Esophagus muscularis mucosa (tissue), 4 donors: ENCODE data around the gene P4HB. TPM values are rescaled to one million over a fixed set of nuclear protein-coding genes. Genes with fewer than 3 reads are reported as not detected.

Source experiments
- DNase-seq: peaks from one replicate; pipeline ENCODE4 v3.0.0-alpha.2; 2017; ENCODE audit errors: extremely low spot score
- H3K27ac ChIP-seq, 4 donors: fragments of 200-600 bp; sonication (generic); replicated peaks in 1 of 4; 1 replicate in 3 of 4; 2 replicates in 1 of 4; pipeline ENCODE4 v1.5.1; 2016 to 2019; ENCODE audit warnings: mild to moderate bottlenecking in 1 of 4
- H3K27me3 ChIP-seq, 4 donors: fragments of 200-600 bp; sonication (generic); one replicate each; pipeline versions ENCODE4 v1.5.1 to v1.6.0; 2016 to 2019
- H3K36me3 ChIP-seq, 4 donors: fragments of 200-600 bp; sonication (generic); one replicate each; pipeline ENCODE4 v1.5.1; 2016 to 2019
- H3K4me1 ChIP-seq, 4 donors: fragments of 200-600 bp; sonication (generic); one replicate each; pipeline ENCODE4 v1.5.1; 2016 to 2019
- H3K4me3 ChIP-seq, 4 donors: fragments of 200-600 bp; sonication (generic); 1 replicate in 2 of 4; 2 replicates in 2 of 4; pipeline ENCODE4 v1.5.1; 2016 to 2019; ENCODE audit warnings: mild to moderate bottlenecking in 4 of 4, moderate library complexity in 1 of 4
- H3K9me3 ChIP-seq, 4 donors: fragments of 200-600 bp; sonication (generic); 1 replicate in 3 of 4; 2 replicates in 1 of 4; pipeline ENCODE4 v1.5.1; 2016 to 2019
- CTCF ChIP-seq, 3 experiments: fragments of 200-600 bp in 2 of 3; fragments of 450-650 bp in 1 of 3; sonication (generic) in 2 of 3; IDR thresholded peaks; one replicate each; pipeline ENCODE4 v1.5.1; 2017 to 2019; ENCODE audit warnings: antibody characterized with exemption in 3 of 3, mild to moderate bottlenecking in 2 of 3, moderate library complexity in 1 of 3
- EP300 ChIP-seq: sonication (generic); formaldehyde crosslinking; IDR thresholded peaks from one replicate; pipeline ENCODE4 v1.6.1; 2017; ENCODE audit warnings: antibody characterized with exemption
- POLR2A ChIP-seq: fragments of 450-650 bp; IDR thresholded peaks from one replicate; pipeline ENCODE4 v1.6.1; 2017; ENCODE audit warnings: antibody characterized with exemption, moderate library complexity, mild to moderate bottlenecking, low read depth
- POLR2AphosphoS5 ChIP-seq, 2 donors: sonication (generic); formaldehyde crosslinking; IDR thresholded peaks; one replicate each; pipeline ENCODE4 v1.6.1; 2017; ENCODE audit warnings: antibody characterized with exemption in 2 of 2
- WGBS: methylation state at CpG from one replicate; pipeline ENCODE4 v1.1.5; 2018; 5-methylcytosine and 5-hydroxymethylcytosine counted together
- intact Hi-C: fragments of 100-400 bp; cut with DNase I; formaldehyde crosslinking; loops from one replicate; pipeline ENCODE4 v1.15.1; 2023
- total RNA-seq, 4 donors: library from RNA; depleted of rRNA; stranded (reverse); fragments of >200 nt; gene quantifications; one replicate each; pipeline versions ENCODE4 v1.1.0 to v1.2.1, GENCODE V29; 2016

Gene P4HB
- total RNA-seq, 4 donors from 2014 or later: 269 to 334 (median 313) TPM

GRCh38 chr17:81888988-81889595 is 28.8 kb upstream of the P4HB start:
- H3K4me1 ChIP-seq: peaks cover 26 to 43% (median 32%) of the 10 kb centered on the region in 4 donors
- H3K4me3 ChIP-seq: no peak overlapping the region
- intact Hi-C loops: no loop called here
- H3K27me3 ChIP-seq: no peaks in the 10 kb centered on the region
- peaks cover 27 to 67% (median 63%) of the 10 kb centered on the region in 4 donors for H3K36me3 ChIP-seq
- no peak for DNase-seq
- no peak overlapping the region for H3K27ac ChIP-seq
- WGBS: 86% methylated on average over 16 of the region's 16 CpGs
- no peak for TF ChIP-seq POLR2AphosphoS5 (IDR thresholded peaks at IDR 0.05)
- TF ChIP-seq POLR2A: no peak
- TF ChIP-seq CTCF (IDR thresholded peaks at IDR 0.05): no peak
- no peak for TF ChIP-seq EP300
- no peaks in the 10 kb centered on the region for H3K9me3 ChIP-seq

- Histone ChIP-seq H3K36me3 (peaks cover 27 to 70% (median 65%) of the 10 kb centered on the region in 4 donors), H3K27ac (no peak overlapping the region), H3K4me3 (no peak overlapping the region), H3K9me3 (no peaks in the 10 kb centered on the region), H3K27me3 (no peaks in the 10 kb centered on the region), H3K4me1 (peaks cover 26 to 39% (median 32%) of the 10 kb centered on the region in 4 donors)
- WGBS: 92% methylated on average over 44 of the region's 44 CpGs
- DNase-seq: no peak
- TF ChIP-seq CTCF (IDR thresholded peaks at IDR 0.05): no peak
- no peak for TF ChIP-seq EP300
- no peak for TF ChIP-seq POLR2AphosphoS5 (IDR thresholded peaks at IDR 0.05)
- no peak for TF ChIP-seq POLR2A
- intact Hi-C loops: no loop called here
These were observed 28.0 kb upstream of the P4HB start for GRCh38 chr17:81888105-81888987.

- TF ChIP-seq EP300 (no peak), POLR2A (no peak), CTCF (IDR thresholded peaks at IDR 0.05) (no peak), POLR2AphosphoS5 (IDR thresholded peaks at IDR 0.05) (no peak)
- intact Hi-C loops: no loop called here
- Histone ChIP-seq H3K27me3 (no peaks in the 10 kb centered on the region), H3K4me1 (peaks cover 16 to 22% (median 19%) of the 10 kb centered on the region in 4 donors), H3K27ac (no peak overlapping the region), H3K4me3 (no peak overlapping the region), H3K9me3 (no peaks in the 10 kb centered on the region), H3K36me3 (peaks cover 35 to 81% (median 74%) of the 10 kb centered on the region in 4 donors)
- no peak for DNase-seq
- 86% methylated on average over 8 of the region's 11 CpGs for WGBS
These were observed 25.7 kb upstream of the P4HB start for GRCh38 chr17:81885869-81886548.

- Histone ChIP-seq H3K27ac (no peak overlapping the region), H3K4me1 (peaks cover 12 to 17% (median 16%) of the 10 kb centered on the region in 4 donors), H3K36me3 (peaks cover 35 to 83% (median 74%) of the 10 kb centered on the region in 4 donors), H3K9me3 (no peaks in the 10 kb centered on the region), H3K27me3 (no peaks in the 10 kb centered on the region), H3K4me3 (no peak overlapping the region)
- TF ChIP-seq POLR2AphosphoS5 (IDR thresholded peaks at IDR 0.05) (no peak), CTCF (IDR thresholded peaks at IDR 0.05) (no peak), EP300 (no peak), POLR2A (no peak)
- no peak for DNase-seq
- intact Hi-C loops: no loop called here
- WGBS: 78% methylated on average over 10 of the region's 10 CpGs
These were observed 25.1 kb upstream of the P4HB start for GRCh38 chr17:81885454-81885853.
